ENCODE data around the gene VPS13C.
A peak's percentile ranks its signal among the peaks of the same experiment; 100 is the strongest.

The VPS13C gene, protein sequence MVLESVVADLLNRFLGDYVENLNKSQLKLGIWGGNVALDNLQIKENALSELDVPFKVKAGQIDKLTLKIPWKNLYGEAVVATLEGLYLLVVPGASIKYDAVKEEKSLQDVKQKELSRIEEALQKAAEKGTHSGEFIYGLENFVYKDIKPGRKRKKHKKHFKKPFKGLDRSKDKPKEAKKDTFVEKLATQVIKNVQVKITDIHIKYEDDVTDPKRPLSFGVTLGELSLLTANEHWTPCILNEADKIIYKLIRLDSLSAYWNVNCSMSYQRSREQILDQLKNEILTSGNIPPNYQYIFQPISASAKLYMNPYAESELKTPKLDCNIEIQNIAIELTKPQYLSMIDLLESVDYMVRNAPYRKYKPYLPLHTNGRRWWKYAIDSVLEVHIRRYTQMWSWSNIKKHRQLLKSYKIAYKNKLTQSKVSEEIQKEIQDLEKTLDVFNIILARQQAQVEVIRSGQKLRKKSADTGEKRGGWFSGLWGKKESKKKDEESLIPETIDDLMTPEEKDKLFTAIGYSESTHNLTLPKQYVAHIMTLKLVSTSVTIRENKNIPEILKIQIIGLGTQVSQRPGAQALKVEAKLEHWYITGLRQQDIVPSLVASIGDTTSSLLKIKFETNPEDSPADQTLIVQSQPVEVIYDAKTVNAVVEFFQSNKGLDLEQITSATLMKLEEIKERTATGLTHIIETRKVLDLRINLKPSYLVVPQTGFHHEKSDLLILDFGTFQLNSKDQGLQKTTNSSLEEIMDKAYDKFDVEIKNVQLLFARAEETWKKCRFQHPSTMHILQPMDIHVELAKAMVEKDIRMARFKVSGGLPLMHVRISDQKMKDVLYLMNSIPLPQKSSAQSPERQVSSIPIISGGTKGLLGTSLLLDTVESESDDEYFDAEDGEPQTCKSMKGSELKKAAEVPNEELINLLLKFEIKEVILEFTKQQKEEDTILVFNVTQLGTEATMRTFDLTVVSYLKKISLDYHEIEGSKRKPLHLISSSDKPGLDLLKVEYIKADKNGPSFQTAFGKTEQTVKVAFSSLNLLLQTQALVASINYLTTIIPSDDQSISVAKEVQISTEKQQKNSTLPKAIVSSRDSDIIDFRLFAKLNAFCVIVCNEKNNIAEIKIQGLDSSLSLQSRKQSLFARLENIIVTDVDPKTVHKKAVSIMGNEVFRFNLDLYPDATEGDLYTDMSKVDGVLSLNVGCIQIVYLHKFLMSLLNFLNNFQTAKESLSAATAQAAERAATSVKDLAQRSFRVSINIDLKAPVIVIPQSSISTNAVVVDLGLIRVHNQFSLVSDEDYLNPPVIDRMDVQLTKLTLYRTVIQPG (N-terminal part only)

GRCh38 chr15:62060113-62060895 is at the start of gene VPS13C:
Gene VPS13C, minus strand, starts transcription at chr15:62060447. Its CDS starts 73 bp downstream, at chr15:62060374.
- DNase-seq (ENCODE audit: low read depth in 2 of 2), result peak; percentile 81 to 85

DNA sequence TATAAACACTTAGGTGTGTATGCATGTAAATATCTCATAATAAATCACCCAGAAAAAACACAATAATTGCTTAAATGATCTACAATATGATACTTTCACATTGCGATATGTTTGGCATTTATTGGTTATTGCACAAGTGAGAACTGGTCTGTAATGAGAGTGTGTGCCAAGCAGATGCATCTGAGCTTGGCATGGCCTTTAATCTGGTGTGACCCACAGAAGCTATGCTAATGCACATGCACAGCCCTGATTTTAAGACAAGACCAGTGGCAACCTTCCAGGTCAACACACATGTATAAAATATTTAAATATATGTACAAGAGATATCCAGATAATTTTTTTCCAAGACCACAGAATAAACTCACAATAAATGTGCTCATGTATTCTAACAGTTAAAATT is 49.2 kb upstream of the VPS13C start:
- no peak for DNase-seq (ENCODE audit: low read depth in 2 of 2)

DNA sequence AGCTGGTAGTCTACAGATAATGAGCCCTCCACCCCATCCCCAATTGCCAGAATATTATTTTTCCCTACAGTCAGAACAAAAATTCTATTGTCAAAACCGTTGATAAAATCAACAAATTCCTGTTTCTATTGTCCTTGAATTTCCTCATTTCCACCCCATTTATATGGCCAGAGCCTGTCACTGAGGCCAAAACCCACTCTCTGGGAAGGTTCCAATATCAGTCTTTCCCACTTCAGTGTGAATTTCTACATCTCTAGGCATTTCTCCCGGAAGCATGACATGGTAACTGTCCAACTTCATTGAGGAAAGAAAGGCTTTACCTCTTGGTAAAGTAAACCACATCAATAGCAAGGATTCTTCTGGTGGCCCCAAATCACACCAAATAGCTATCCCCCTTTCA is 48.2 kb upstream of the VPS13C start:
- no peak for DNase-seq (ENCODE audit: low read depth in 2 of 2)

- DNase-seq (ENCODE audit: low read depth in 2 of 2), result no peak
Observed at GRCh38 chr15:62107571-62108121, 47.4 kb upstream of the VPS13C start.

GRCh38 chr15:62106096-62106495 is 45.8 kb upstream of the VPS13C start:
- DNase-seq (ENCODE audit: low read depth in 2 of 2), result no peak

DNA sequence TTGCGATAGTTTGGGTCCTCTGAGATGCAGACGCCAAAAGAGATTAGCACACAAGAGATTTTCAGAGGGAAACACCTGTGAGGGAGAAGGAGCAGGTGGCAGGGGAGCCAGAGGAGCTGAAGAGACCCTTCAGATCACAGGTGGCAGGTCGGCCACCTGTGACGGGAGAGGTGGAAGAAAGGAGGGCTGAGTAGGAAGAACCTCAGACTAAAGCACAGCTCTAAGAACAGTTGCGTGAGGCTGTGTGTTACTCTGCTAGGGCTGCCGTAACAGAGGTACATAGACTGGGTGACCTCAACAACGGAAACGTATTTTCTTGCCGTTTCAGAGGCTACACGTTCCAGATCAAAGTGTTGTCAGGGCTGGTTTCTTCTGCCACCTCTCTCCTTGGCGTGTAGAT is 45.0 kb upstream of the VPS13C start:
- DNase-seq (ENCODE audit: low read depth in 2 of 2), result no peak

DNA sequence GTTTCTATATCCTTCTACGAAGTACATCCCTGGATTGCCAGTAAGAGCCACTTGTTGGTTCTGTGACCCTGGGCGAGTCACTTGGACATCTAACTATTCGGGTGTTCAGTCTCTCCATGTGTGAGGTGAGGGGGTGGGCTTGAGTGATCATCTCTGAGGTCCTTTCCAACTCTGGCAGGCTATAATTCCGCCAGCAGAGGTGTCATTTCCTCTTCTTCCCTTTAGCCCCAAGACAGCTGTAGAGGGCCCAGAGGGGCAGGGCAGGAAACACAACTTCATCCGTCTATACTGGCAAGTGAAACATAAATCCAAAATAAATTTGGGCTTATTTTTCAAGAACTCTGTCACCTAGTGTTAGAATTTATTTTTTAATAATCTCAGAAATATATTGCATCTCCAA is 44.6 kb upstream of the VPS13C start:
- DNase-seq (ENCODE audit: low read depth in 2 of 2), result no peak

DNA sequence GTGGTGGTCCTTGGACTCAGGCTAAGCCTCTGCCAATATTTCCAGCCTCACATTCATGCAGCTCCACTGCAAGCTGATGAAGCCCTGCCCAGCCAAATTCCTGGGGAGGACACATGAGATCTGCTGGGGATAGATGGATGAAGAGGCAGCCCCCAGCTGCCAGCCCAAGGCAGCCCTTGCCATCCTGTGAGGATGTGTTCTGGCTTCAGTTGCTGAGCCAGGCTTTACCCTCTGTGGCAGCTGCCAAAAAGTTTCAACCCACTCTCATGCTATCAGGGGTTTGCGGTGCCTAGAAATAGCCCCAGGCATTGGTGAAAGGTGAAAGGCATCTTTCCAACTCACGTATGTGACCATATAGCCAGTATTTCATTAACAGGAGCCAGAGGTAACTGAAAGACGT is 44.2 kb upstream of the VPS13C start:
- DNase-seq (ENCODE audit: low read depth in 2 of 2), result no peak

- no peak for DNase-seq (ENCODE audit: low read depth in 2 of 2)
Observed at GRCh38 chr15:62103431-62103830, 43.2 kb upstream of the VPS13C start.

- no peak for DNase-seq (ENCODE audit: low read depth in 2 of 2)
Observed at GRCh38 chr15:62099094-62099601, 38.9 kb upstream of the VPS13C start.

DNA sequence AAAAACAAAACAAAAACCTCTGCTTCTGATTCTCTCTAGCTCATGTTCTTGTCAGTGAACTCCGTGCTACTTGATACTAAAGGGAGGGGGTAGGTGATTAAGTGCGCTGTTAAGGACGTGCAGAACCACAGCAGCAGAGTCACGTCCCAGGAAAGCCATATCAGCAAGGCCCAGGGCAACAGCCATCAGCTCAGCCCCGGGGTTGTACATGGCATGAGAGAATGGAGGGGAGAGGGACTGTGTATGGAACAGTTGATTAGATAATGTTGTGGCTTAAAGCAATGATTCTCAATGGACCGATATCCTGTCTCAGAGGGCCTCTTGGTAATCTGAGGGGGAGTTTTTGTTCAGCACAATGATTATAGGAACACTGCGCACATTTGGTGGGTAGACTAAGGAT is 34.1 kb upstream of the VPS13C start:
- DNase-seq (ENCODE audit: low read depth in 2 of 2), result no peak

GRCh38 chr15:62093809-62094208 is 33.6 kb upstream of the VPS13C start:
- DNase-seq (ENCODE audit: low read depth in 2 of 2), result no peak

DNA sequence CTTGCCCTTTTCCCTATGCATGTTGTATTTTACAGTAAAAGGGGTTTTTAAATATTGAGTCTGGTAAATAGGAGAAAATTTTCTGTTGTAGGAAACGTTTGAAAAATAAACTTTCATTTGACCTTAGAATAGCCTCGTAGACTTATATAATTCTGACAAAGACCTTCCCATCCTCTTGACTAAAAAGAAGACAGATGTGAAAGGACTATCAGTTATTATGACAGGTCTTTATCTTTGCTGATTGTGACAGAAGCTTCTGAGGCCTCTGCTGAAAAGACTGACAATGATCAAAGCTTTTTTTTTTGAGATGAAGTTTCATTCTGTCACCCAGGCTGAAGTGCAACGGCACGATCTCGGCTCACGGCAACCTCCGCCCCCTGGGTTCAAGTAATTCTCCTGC is 30.7 kb upstream of the VPS13C start:
- DNase-seq (ENCODE audit: low read depth in 2 of 2), result no peak

- no peak for DNase-seq (ENCODE audit: low read depth in 2 of 2)
Observed at GRCh38 chr15:62089616-62090015, 29.4 kb upstream of the VPS13C start.

GRCh38 chr15:62088353-62088693 is 28.1 kb upstream of the VPS13C start:
- no peak for DNase-seq (ENCODE audit: low read depth in 2 of 2)

GRCh38 chr15:62087671-62088352 is 27.6 kb upstream of the VPS13C start:
- DNase-seq (ENCODE audit: low read depth in 2 of 2), result no peak

GRCh38 chr15:62085740-62086139 is 25.5 kb upstream of the VPS13C start:
- DNase-seq (ENCODE audit: low read depth in 2 of 2), result no peak

GRCh38 chr15:62083194-62084154 is 23.2 kb upstream of the VPS13C start:
- DNase-seq (ENCODE audit: low read depth in 2 of 2), result no peak

DNA sequence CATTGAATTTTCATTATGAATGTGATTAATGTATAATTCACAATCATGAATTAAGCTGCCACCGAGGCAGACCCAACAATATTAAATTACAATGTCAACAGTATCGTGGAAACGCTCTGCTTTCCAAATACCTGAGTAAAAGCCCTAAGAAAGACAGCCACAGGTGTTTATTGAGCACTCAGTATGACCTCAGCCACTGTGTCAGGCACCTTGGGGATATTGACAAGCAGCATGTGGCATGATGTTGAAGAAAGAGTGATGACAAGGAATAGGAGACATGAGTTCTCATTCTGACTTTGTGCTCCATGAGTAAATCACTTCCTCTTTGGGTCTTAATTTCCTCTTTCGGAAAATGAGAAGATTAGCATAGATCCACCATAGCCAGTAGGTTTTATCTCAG is 19.3 kb upstream of the VPS13C start:
- no peak for DNase-seq (ENCODE audit: low read depth in 2 of 2)
